ENCODE results near the gene ERV3-1. TPM values are rescaled to one million over a fixed set of nuclear protein-coding genes. Genes with fewer than 3 reads are reported as not detected.

ERV3-1 gene
- total RNA-seq (2011; cell fraction: chromatin; rRNA removed; ENCODE audit: low replicate concordance), result 63.4 and 111 TPM in 2 replicates
- total RNA-seq (2011; cell fraction: nucleolus; rRNA removed), result 46.4 and 53.8 TPM in 2 replicates
- 86.2 and 152 TPM in 2 replicates for total RNA-seq (2011; cell fraction: nucleoplasm; rRNA removed)
- 13.9 and 15.6 TPM in 2 replicates for total RNA-seq (2014; rRNA removed)
- 22.0 TPM in 2 replicates for total RNA-seq (2014; rRNA removed; fragmentation: Illumina TruSeq; extraction: Trizol)
- 21.2 and 23.6 TPM in 2 replicates for total RNA-seq (2015; rRNA removed; fragmentation: Illumina TruSeq; extraction: Trizol)
- total RNA-seq (2021), result 15.7 and 18.4 TPM in 2 replicates
- 27.2 and 30.0 TPM in 2 replicates for polyA plus RNA-seq (2011; rRNA removed)
- 6.5 and 14.5 TPM in 2 replicates for polyA plus RNA-seq (2011; cell fraction: cytosol; rRNA removed)
- 77.7 and 109 TPM in 2 replicates for polyA plus RNA-seq (2011; cell fraction: nucleus; rRNA removed)
- 15.4 and 70.9 TPM in 2 replicates for polyA plus RNA-seq (2012)
- polyA plus RNA-seq (2014; fragmentation: Illumina TruSeq; extraction: Trizol), result 22.0 and 25.6 TPM in 2 replicates
- polyA plus RNA-seq (2014; fragmentation: Nextera tagmentation; extraction: Ambion mirVana), result 10 to 100 TPM; 10.2 to 13.7 TPM
- polyA plus RNA-seq (2014; rRNA removed), result 24.2 and 27.5 TPM in 2 replicates
- 27.6 and 30.0 TPM in 2 replicates for polyA minus RNA-seq (2011; rRNA and poly(A)+ RNA removed)
- 12.8 and 14.7 TPM in 2 replicates for polyA minus RNA-seq (2011; cell fraction: cytosol; rRNA and poly(A)+ RNA removed)
- 61.4 and 77.4 TPM in 2 replicates for polyA minus RNA-seq (2011; cell fraction: nucleus; rRNA and poly(A)+ RNA removed)
- Bru-seq, nascent RNA, result percentile 95 among the genes with signal in this experiment
- BruChase-seq, experiment 1, labeled RNA remaining after a 2-hour chase, result percentile 96 among the genes with signal in this experiment
- percentile 93 among the genes with signal in this experiment for BruChase-seq, experiment 2, labeled RNA remaining after a 6-hour chase
- long read RNA-seq, experiment 1, partial matches to known transcripts, result 0 of 7 reads
- long read RNA-seq, experiment 1, other reads (novel, unspliced or antisense), result 5 of 7 reads
- long read RNA-seq, experiment 2, partial matches to known transcripts, result 0 of 10 reads
- long read RNA-seq, experiment 2, other reads (novel, unspliced or antisense), result 6 of 10 reads
- long read RNA-seq, experiment 3, partial matches to known transcripts, result 0 of 6 reads
- long read RNA-seq, experiment 3, other reads (novel, unspliced or antisense), result 5 of 6 reads

GRCh38 chr7:65006094-65006992 is at the start of gene ERV3-1:
Gene ERV3-1, minus strand, starts transcription at chr7:65006687. Its CDS starts 13,661 bp downstream, at chr7:64993026.
- ChIA-PET POLR2A (interaction anchor here (0.7 to 1.4 kb wide), 6 partner anchors 14 to 367 kb away, joined by 3 to 7 read pairs (median 3); partner anchors contain the start of gene ZNF92), CTCF (ENCODE audit: low intra/inter-chr PET ratio) (no interaction called here)
- H3K27ac ChIP-seq (ENCODE audit: extremely low read depth, low read depth, low read length), result peak within 1 kb of the TSS; percentile 83
- H3K79me2 ChIP-seq (ENCODE audit: control insufficient read depth, insufficient read depth, low read length), result peaks cover 53% of the 10 kb centered on the region
- H3K4me2 ChIP-seq (ENCODE audit: insufficient read depth, low read length), result peak within 1 kb of the TSS; percentile 90
- DNase-seq (ENCODE audit: extremely low read depth in 1 of 4, low spot score in 3 of 4), result peak; percentile 98 to 99 (median 98)
- peak within 1 kb of the TSS; percentile 74 for H3K4me3 ChIP-seq
- peak within 1 kb of the TSS; percentile 83 to 98 for H3K9ac ChIP-seq (ENCODE audit: insufficient read depth in 1 of 2, low read depth in 2 of 2, low read length in 2 of 2)
- H4K20me1 ChIP-seq (replicated peaks; ENCODE audit: control insufficient read depth, insufficient read depth, low read length), result no peaks in the 10 kb centered on the region
- H3K27me3 ChIP-seq (ENCODE audit: control insufficient read depth in 2 of 2, insufficient read depth in 2 of 2, low read length in 2 of 2), result no peaks in the 10 kb centered on the region
- H3K36me3 ChIP-seq (ENCODE audit: control insufficient read depth, insufficient read depth, low read length), result peaks cover 25% of the 10 kb centered on the region
- in situ Hi-C loops (cut with MboI) (no loop called here), intact Hi-C loops (cut with micrococcal nuclease) (no loop called here)
- H2AFZ ChIP-seq (ENCODE audit: low read depth, low read length), result peak within 1 kb of the TSS; percentile 91
- BruUV-seq (replicated peaks), result no TSS peak
- peak; percentile 95 for ATAC-seq
- 1% methylated on average over 33 of the region's 33 CpGs for WGBS (ENCODE audit: insufficient coverage, low coverage, missing lambda C conversion rate)
- peaks cover 16 to 23% of the 10 kb centered on the region in 2 experiments; a peak in 4 of 5 replicates for H3K4me1 ChIP-seq (replicated peaks in 1 of 2; ENCODE audit: control insufficient read depth in 2 of 2, insufficient read depth in 2 of 2, low read length in 2 of 2)
- no peaks in the 10 kb centered on the region for H3K9me1 ChIP-seq (ENCODE audit: control insufficient read depth, insufficient read depth, low read length)
- peaks cover 8% of the 10 kb centered on the region for H3K9me3 ChIP-seq (replicated peaks; ENCODE audit: control insufficient read depth, insufficient read depth, low read depth, low read length)
- FAIRE-seq, result peak; percentile 95
- TF ChIP-seq ZBTB1 (CRISPR knock-in tag; IDR thresholded peaks at IDR 0.05; ENCODE audit: borderline replicate concordance, low read depth) (no peak; the same call in 1 of the 2 replicates), YBX1 (IDR thresholded peaks at IDR 0.05) (no peak), L3MBTL2 (IDR thresholded peaks at IDR 0.05) (peak; percentile 55; the same call in 1 of the 2 replicates), RBFOX2 (IDR thresholded peaks at IDR 0.05; ENCODE audit: low read depth, low read length) (peak; percentile 93), ZNF717 (CRISPR knock-in tag; IDR thresholded peaks at IDR 0.05) (no peak), DLX4 (CRISPR knock-in tag; IDR thresholded peaks at IDR 0.05) (no peak), ZNF57 (CRISPR knock-in tag; IDR thresholded peaks at IDR 0.05) (0 out of 2 replicates have a peak, but pooled peaks have one; percentile 5), POLR3G (IDR thresholded peaks at IDR 0.05; ENCODE audit: extremely low read depth, insufficient read length, insufficient replicate concordance) (no peak), ASH1L (IDR thresholded peaks at IDR 0.05; ENCODE audit: borderline replicate concordance, low read depth, partially characterized antibody) (peak; percentile 92), TCFL5 (CRISPR knock-in tag; conservative IDR thresholded peaks at IDR 0.05) (no peak), ELF4 (CRISPR knock-in tag; IDR thresholded peaks at IDR 0.05) (peak; percentile 96), ZNF507 (tag; conservative IDR thresholded peaks at IDR 0.05) (no peak), HNRNPL (IDR thresholded peaks at IDR 0.05; ENCODE audit: low read depth, low read length) (no peak), ZNF384 (IDR thresholded peaks at IDR 0.05; ENCODE audit: low read depth, low read length) (no peak), ZBTB34 (CRISPR knock-in tag; IDR thresholded peaks at IDR 0.05) (no peak), FIP1L1 (IDR thresholded peaks at IDR 0.05; ENCODE audit: low read depth, low read length, poor library complexity, severe bottlenecking) (no peak)

All from K562 (cell line).